CD4-positive, alpha-beta memory T cell (primary cell): ENCODE data around the gene MLLT6. TPM values are rescaled to one million over a fixed set of nuclear protein-coding genes. Genes with fewer than 3 reads are reported as not detected.
A peak's percentile ranks its signal among the peaks of the same experiment; 100 is the strongest.

Source experiments
- CTCF ChIA-PET: fragments of 350-600 bp; sonication (Branson Sonifier 250); formaldehyde crosslinking; loops from one replicate; lab custom pipeline; 2021; ENCODE audit warnings: inconsistent platforms; ENCODE audit not compliant: partially characterized antibody; lab: Charles Lee
- POLR2A ChIA-PET: fragments of 350-600 bp; sonication (Branson Sonifier 250); formaldehyde crosslinking; loops from one replicate; lab custom pipeline; 2021; ENCODE audit not compliant: partially characterized antibody; lab: Charles Lee
- DNase-seq, 5 donors: peaks; one replicate each; pipeline versions ENCODE4 v3.0.0 to v3.0.0-alpha.2; 2020 to 2022; ENCODE audit warnings: mixed read lengths in 1 of 5
- H3K27ac ChIP-seq: one replicate; pipeline ENCODE4 v1.7.0; 2013; ENCODE audit warnings: low read depth, low read length
- H3K27me3 ChIP-seq: 2 replicates; pipeline ENCODE4 v1.7.0; 2013; ENCODE audit warnings: mild to moderate bottlenecking, low read length, moderate library complexity; ENCODE audit not compliant: insufficient read depth
- H3K36me3 ChIP-seq: 2 replicates; pipeline ENCODE4 v1.7.0; 2013; ENCODE audit warnings: mild to moderate bottlenecking, low read length, moderate library complexity; ENCODE audit not compliant: insufficient read depth
- H3K4me1 ChIP-seq: 2 replicates; pipeline ENCODE4 v1.7.0; 2013; ENCODE audit warnings: mild to moderate bottlenecking, low read length, moderate library complexity; ENCODE audit not compliant: insufficient read depth
- H3K4me3 ChIP-seq, 2 donors: one replicate each; pipeline ENCODE4 v1.7.0; 2013; ENCODE audit warnings: low read length in 2 of 2, mild to moderate bottlenecking in 1 of 2
- H3K9me3 ChIP-seq, 2 donors: one replicate each; pipeline ENCODE4 v1.7.0; 2013; ENCODE audit warnings: low read length in 2 of 2, control low read depth in 1 of 2; ENCODE audit not compliant: control insufficient read depth in 1 of 2
- H3K27ac Mint-ChIP-seq, 7 donors: one replicate each; pipeline ENCODE4 v1.8.0; 2020 to 2021; ENCODE audit warnings: mixed read lengths in 7 of 7, mild to moderate bottlenecking in 6 of 7, inconsistent platforms in 3 of 7, moderate library complexity in 3 of 7
- H3K27me3 Mint-ChIP-seq, 2 donors: one replicate each; pipeline ENCODE4 v1.8.0; 2020 to 2021; ENCODE audit warnings: mixed read lengths in 2 of 2
- H3K36me3 Mint-ChIP-seq, 2 donors: one replicate each; pipeline ENCODE4 v1.8.0; 2020 to 2021; ENCODE audit warnings: mixed read lengths in 2 of 2, inconsistent platforms in 1 of 2, mild to moderate bottlenecking in 1 of 2
- H3K4me1 Mint-ChIP-seq, 4 donors: one replicate each; pipeline ENCODE4 v1.8.0; 2020 to 2021; ENCODE audit warnings: mixed read lengths in 4 of 4, mild to moderate bottlenecking in 1 of 4
- H3K4me3 Mint-ChIP-seq, 8 donors: one replicate each; pipeline ENCODE4 v1.8.0; 2020 to 2021; ENCODE audit warnings: mixed read lengths in 8 of 8, mild to moderate bottlenecking in 7 of 8, moderate library complexity in 6 of 8, inconsistent platforms in 3 of 8
- H3K9me3 Mint-ChIP-seq, 8 donors: one replicate each; pipeline ENCODE4 v1.8.0; 2020 to 2021; ENCODE audit warnings: mixed read lengths in 8 of 8, mild to moderate bottlenecking in 5 of 8, inconsistent platforms in 3 of 8, moderate library complexity in 1 of 8
- intact Hi-C: fragments of 100-400 bp; cut with micrococcal nuclease; formaldehyde crosslinking; loops from one replicate; pipeline ENCODE4 v1.15.1; 2023
- polyA plus RNA-seq, 2 donors: library from polyadenylated mRNA; unstranded; fragments of 300-500 nt; fragmentation: Illumina TruSeq; gene quantifications; one replicate each; pipeline ENCODE4 v1.2.3, GENCODE V29; 2021
- total RNA-seq, 2 experiments: library from RNA; stranded (reverse); gene quantifications; one replicate each; pipeline ENCODE4 v1.2.3, GENCODE V29; 2021

The MLLT6 gene
- 100 to 1,000 TPM; 493 to 505 TPM for total RNA-seq
- 10 to 100 TPM in 1 of 2 donors, 1 to 10 TPM in 1; 3.0 to 14.1 TPM for polyA plus RNA-seq

GRCh38 chr17:38704606-38705522 lies at the start of gene MLLT6:
Gene MLLT6 (plus strand): TSS chr17:38705273. CDS start chr17:38705633, 360 bp downstream.
- Mint-ChIP-seq H3K4me3 (peak within 1 kb of the TSS; percentile 95 to 99 (median 98)), H3K27ac (peak within 1 kb of the TSS; percentile 96 to 98 (median 98)), H3K9me3 (no peaks in the 10 kb centered on the region), H3K4me1 (peaks cover 29 to 80% (median 46%) of the 10 kb centered on the region in 4 donors), H3K27me3 (no peaks in the 10 kb centered on the region), H3K36me3 (peaks cover 11 to 63% of the 10 kb centered on the region in 2 donors)
- Histone ChIP-seq H3K9me3 (no peaks in the 10 kb centered on the region), H3K27ac (peak within 1 kb of the TSS; percentile 94), H3K27me3 (no peaks in the 10 kb centered on the region), H3K4me3 (peak within 1 kb of the TSS; percentile 89 to 97), H3K36me3 (peaks cover 11% of the 10 kb centered on the region), H3K4me1 (peaks cover 58% of the 10 kb centered on the region)
- intact Hi-C loops, result loop anchor here (1.0 to 10.0 kb wide), 3 partner anchors 25 to 500 kb away; partner anchors contain the start of genes CISD3, LASP1 and RPL19
- POLR2A ChIA-PET, result interaction anchor here (0.6 to 14.0 kb wide), 19 partner anchors 11 to 491 kb away, joined by 3 to 588 read pairs (median 4); partner anchors contain the start of genes CISD3, EPOP, LASP1 and PSMB3
- CTCF ChIA-PET, result interaction anchor here (0.6 to 6.5 kb wide), 5 partner anchors 23 to 147 kb away, joined by 3 to 34 read pairs (median 4); partner anchors contain the start of gene PSMB3
- DNase-seq, result peak; percentile 84 to 89 (median 85)

- Mint-ChIP-seq H3K4me3 (no peak overlapping the region), H3K36me3 (no peaks in the 10 kb centered on the region), H3K4me1 (peaks cover 2 to 6% (median 3%) of the 10 kb centered on the region in 4 donors), H3K9me3 (no peaks in the 10 kb centered on the region), H3K27ac (no peak overlapping the region), H3K27me3 (peaks cover 26 to 35% of the 10 kb centered on the region in 2 donors)
- Histone ChIP-seq H3K27ac (no peak overlapping the region), H3K36me3 (no peaks in the 10 kb centered on the region), H3K4me1 (peaks cover 11% of the 10 kb centered on the region), H3K27me3 (peaks cover 11% of the 10 kb centered on the region), H3K4me3 (no peak overlapping the region), H3K9me3 (no peaks in the 10 kb centered on the region)
- POLR2A ChIA-PET, result no interaction called here
- CTCF ChIA-PET, result interaction anchor here (1.6 kb wide), 1 partner anchor 12 kb away, joined by 3 read pairs; no protein-coding TSS in a partner anchor
- no peak for DNase-seq
- intact Hi-C loops, result no loop called here
Observed at GRCh38 chr17:38656959-38657823, 47.9 kb upstream of the MLLT6 start.

- H3K9me3 Mint-ChIP-seq, result no peaks in the 10 kb centered on the region
- H3K27me3 Mint-ChIP-seq, result peaks cover 29 to 39% of the 10 kb centered on the region in 2 donors
- DNase-seq, result no peak
- Histone ChIP-seq H3K9me3 (no peaks in the 10 kb centered on the region), H3K27me3 (peaks cover 11% of the 10 kb centered on the region), H3K4me1 (peaks cover 11% of the 10 kb centered on the region), H3K36me3 (no peaks in the 10 kb centered on the region), H3K4me3 (no peak overlapping the region), H3K27ac (no peak overlapping the region)
- POLR2A ChIA-PET, result no interaction called here
- intact Hi-C loops, result no loop called here
- H3K4me3 Mint-ChIP-seq, result no peak overlapping the region
- CTCF ChIA-PET, result no interaction called here
- H3K36me3 Mint-ChIP-seq, result no peaks in the 10 kb centered on the region
- peaks cover 2 to 6% (median 3%) of the 10 kb centered on the region in 4 donors for H3K4me1 Mint-ChIP-seq
- H3K27ac Mint-ChIP-seq, result peak overlapping the region in 1 of 7 donors; percentile 36
Observed at GRCh38 chr17:38657824-38658740, 47.0 kb upstream of the MLLT6 start.

- Mint-ChIP-seq H3K9me3 (no peaks in the 10 kb centered on the region), H3K4me3 (no peak overlapping the region), H3K27ac (peak overlapping the region in 1 of 7 donors; percentile 47), H3K27me3 (peaks cover 26 to 34% of the 10 kb centered on the region in 2 donors), H3K36me3 (no peaks in the 10 kb centered on the region), H3K4me1 (peaks cover 2 to 6% (median 3%) of the 10 kb centered on the region in 4 donors)
- no peak for DNase-seq
- CTCF ChIA-PET, result interaction anchor here (1.9 kb wide), 1 partner anchor 101 kb away, joined by 5 read pairs; no protein-coding TSS in a partner anchor
- intact Hi-C loops, result no loop called here
- peaks cover 11% of the 10 kb centered on the region for H3K4me1 ChIP-seq
- no peak overlapping the region for H3K4me3 ChIP-seq
- no peaks in the 10 kb centered on the region for H3K9me3 ChIP-seq
- H3K27ac ChIP-seq, result no peak overlapping the region
- H3K36me3 ChIP-seq, result no peaks in the 10 kb centered on the region
- H3K27me3 ChIP-seq, result peaks cover 10% of the 10 kb centered on the region
- POLR2A ChIA-PET, result no interaction called here
Observed at GRCh38 chr17:38658741-38659345, 46.2 kb upstream of the MLLT6 start.

- no peaks in the 10 kb centered on the region for H3K36me3 ChIP-seq
- H3K4me3 ChIP-seq, result no peak overlapping the region
- Mint-ChIP-seq H3K4me3 (no peak overlapping the region), H3K9me3 (no peaks in the 10 kb centered on the region), H3K4me1 (peaks cover 0 to 5% (median 3%) of the 10 kb centered on the region in 4 donors), H3K36me3 (no peaks in the 10 kb centered on the region), H3K27me3 (peaks cover 25 to 33% of the 10 kb centered on the region in 2 donors), H3K27ac (no peak overlapping the region)
- H3K27me3 ChIP-seq, result peaks cover 7% of the 10 kb centered on the region
- H3K27ac ChIP-seq, result no peak overlapping the region
- CTCF ChIA-PET, result interaction anchor here (1.9 kb wide), 1 partner anchor 101 kb away, joined by 5 read pairs; no protein-coding TSS in a partner anchor
- POLR2A ChIA-PET, result no interaction called here
- no peak for DNase-seq
- H3K4me1 ChIP-seq, result peaks cover 6% of the 10 kb centered on the region
- H3K9me3 ChIP-seq, result no peaks in the 10 kb centered on the region
- intact Hi-C loops, result no loop called here
Observed at GRCh38 chr17:38659415-38659814, 45.7 kb upstream of the MLLT6 start.
